C4-2B (cell line): Measurements from ENCODE around the gene SEBOX.

ENCODE experiments used
- H3K27ac ChIP-seq: fragments of 450-650 bp; 2 replicates; pipeline ENCODE4 v1.5.1; 2017
- ZFX ChIP-seq: fragments of 450-650 bp; IDR thresholded peaks from 2 replicates; pipeline ENCODE4 v1.6.1; 2017
- TF ChIP-seq, protein P1 (sequence below): fragments of 450-650 bp; conservative IDR thresholded peaks from 2 replicates; pipeline ENCODE4 v1.5.1; 2017; ENCODE audit warnings: mild to moderate bottlenecking

SEBOX gene

DNA sequence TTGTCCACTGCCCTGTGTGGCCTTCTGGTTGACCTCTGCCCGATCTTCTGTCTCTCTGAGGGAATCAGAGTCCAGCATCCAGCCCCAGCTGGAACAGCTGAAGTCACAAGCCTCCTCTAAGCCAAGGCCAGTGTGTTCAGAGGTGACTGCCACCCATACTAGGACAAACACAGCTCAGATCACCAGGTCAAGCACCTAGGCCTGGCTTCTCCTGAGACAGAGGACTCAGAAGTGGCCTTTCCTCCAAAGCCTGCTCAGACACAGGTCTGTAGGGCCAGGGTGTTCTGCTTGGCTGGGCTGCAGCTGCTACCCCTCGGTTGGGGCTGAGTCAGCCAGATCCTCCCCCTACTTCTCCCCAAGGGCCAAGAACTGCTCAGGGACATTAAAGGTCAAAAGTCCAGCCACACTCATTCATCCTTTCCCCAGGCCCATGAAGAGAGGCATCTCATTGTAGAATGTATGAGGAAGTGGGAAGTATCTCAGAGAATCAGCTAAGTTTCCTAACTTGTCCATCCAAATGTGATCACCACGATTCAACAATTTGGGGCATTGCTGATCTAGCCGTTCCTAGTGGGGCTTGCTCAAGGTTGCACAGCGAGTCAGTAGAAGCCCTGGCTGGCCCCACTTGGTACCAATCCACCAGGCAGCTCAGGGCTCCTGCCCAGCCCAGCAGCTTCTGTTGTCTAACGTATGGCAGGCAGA is 33.4 kb upstream of the SEBOX start:
- no peak overlapping the region for H3K27ac ChIP-seq
- TF ChIP-seq, protein P1, sequence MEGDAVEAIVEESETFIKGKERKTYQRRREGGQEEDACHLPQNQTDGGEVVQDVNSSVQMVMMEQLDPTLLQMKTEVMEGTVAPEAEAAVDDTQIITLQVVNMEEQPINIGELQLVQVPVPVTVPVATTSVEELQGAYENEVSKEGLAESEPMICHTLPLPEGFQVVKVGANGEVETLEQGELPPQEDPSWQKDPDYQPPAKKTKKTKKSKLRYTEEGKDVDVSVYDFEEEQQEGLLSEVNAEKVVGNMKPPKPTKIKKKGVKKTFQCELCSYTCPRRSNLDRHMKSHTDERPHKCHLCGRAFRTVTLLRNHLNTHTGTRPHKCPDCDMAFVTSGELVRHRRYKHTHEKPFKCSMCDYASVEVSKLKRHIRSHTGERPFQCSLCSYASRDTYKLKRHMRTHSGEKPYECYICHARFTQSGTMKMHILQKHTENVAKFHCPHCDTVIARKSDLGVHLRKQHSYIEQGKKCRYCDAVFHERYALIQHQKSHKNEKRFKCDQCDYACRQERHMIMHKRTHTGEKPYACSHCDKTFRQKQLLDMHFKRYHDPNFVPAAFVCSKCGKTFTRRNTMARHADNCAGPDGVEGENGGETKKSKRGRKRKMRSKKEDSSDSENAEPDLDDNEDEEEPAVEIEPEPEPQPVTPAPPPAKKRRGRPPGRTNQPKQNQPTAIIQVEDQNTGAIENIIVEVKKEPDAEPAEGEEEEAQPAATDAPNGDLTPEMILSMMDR, result no peak
- TF ChIP-seq ZFX, result no peak

DNA sequence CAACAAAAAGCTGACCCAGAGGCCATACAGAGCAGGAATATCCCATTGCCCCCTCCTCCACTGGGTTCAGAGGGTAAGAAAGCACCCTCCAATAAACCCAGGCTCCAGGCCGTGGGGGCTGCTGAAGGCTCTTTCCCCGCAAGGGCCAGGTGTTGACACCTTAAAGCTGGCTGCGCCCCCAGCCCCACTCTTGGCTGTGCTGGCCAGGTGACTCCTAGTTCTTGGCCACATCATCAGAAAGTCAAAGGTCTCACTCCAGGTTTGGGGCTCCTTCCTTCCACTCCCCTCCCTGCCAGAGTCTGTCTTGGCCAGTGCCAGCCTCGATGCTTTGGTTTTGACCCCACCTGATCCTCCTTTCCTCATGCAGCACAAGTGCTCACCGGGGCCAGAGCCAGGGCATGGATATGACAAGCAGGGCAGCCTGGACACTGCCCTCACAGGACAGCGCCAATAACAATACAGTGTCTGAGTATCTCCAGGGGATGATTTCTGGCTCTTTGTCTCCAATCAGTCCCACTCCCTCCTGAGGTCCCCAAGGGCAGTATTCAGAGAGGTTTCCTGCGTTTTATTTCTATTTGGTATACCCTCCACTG is 32.8 kb upstream of the SEBOX start:
- TF ChIP-seq ZFX, result no peak
- TF ChIP-seq, protein P1, result no peak
- no peak overlapping the region for H3K27ac ChIP-seq

DNA sequence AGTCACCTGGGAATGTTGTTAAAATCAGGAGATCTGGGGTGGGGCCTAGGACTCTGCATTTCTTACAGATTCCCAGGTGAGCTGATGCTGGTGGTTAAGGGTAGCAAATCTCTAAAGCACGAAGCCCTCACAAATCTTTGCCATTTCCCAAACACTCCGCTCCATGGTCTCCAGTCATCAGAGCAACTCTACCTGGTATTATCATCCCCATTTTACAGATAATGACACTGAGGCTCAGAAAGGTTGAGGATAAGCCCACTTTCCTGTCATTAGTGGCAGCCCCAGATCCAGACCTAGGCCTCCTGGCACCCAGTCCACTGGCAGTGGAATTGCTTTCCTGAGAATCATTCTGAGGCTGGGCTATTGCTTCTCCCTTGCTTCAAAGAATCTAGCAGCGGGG is 32.3 kb upstream of the SEBOX start:
- no peak overlapping the region for H3K27ac ChIP-seq

DNA sequence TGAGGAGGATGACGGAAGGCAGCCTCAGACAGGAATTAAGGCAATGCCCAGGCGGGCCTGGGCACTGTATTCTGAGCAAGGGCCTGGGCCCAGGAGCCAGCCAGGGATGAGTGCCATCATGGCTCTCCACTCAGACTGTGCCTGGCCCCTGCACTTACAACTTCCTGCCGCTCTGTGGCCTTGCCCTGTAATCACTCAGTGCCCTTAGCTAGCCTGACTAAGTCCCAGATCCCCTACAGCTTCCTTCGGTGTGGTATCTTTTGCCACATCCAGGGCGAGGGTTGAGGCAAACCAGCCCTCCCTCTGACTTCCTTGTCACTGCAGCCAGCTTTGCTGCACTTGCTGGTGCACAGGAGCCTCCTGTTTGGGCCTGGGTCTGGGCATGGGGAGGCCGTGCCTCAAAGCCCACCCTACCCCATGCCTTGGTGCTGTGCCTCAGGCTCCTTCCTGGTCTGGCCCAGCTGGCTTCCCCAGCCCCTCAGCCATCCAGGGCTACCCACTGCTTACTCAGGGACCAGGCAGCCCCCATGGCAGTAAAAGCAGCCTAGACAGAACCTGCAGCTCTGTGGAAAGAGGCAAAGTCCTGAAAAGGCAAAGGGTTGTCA is 31.7 kb upstream of the SEBOX start:
- no peak overlapping the region for H3K27ac ChIP-seq
- TF ChIP-seq, protein P1, result no peak
- no peak for TF ChIP-seq ZFX

More for the DNA sequence above, 32.3 kb upstream of the SEBOX start:
- TF ChIP-seq ZFX, result no peak
- TF ChIP-seq, protein P1, result no peak

GRCh38 chr17:28395968-28396367 is 31.0 kb upstream of the SEBOX start:
- no peak for TF ChIP-seq ZFX
- TF ChIP-seq, protein P1, result no peak
- H3K27ac ChIP-seq, result no peak overlapping the region

GRCh38 chr17:28395426-28395825 is 30.4 kb upstream of the SEBOX start:
- TF ChIP-seq ZFX, result no peak
- TF ChIP-seq, protein P1, result no peak
- no peak overlapping the region for H3K27ac ChIP-seq

DNA sequence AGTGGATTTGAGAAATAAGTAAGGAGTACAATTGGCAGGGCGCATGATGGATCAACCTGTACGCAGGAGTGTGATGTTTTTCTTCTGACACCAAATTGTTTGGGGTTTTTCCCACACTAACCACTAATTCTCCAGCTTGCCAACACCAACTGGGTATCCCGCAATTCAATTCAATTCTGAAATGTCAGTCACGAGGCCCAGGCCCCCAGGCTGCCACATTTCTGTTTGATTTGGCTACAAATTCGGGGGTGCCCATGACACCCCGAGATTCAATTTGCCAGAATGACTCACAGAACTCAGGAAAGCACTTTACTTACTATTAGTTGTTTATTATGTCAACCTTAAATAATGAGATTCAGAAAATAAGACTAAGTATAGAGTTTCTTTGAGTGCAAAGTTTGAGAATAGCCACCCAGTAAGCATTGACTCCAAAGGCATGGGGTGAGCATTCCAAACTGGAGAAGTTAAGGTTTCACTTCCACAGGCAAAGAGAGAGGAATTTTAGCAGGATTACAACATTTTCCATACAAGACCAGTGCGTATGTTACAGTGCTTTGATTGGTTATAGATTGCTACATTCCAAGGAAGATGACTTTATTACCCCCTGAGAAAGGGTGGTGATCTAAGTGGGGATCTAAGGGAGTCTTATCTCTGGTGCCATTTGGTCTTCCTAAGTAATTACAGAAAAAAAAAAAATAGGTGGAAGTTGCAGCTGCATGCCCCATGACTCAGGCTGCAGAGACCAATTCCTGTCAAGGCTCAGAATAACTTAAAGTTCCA is 29.5 kb upstream of the SEBOX start:
- no peak overlapping the region for H3K27ac ChIP-seq
- TF ChIP-seq, protein P1, result no peak
